DOHH2 (cell line): ENCODE data around the gene KRTAP4-7.

Experiments
- EZH2phosphoT487 ChIP-seq: fragments of 200-600 bp; sonication (generic); IDR thresholded peaks from 2 replicates; pipeline ENCODE4 v1.6.1; 2017; ENCODE audit warnings: borderline replicate concordance, mild to moderate bottlenecking, antibody characterized with exemption, low read length, moderate library complexity, mixed read lengths
- TF ChIP-seq, protein P1 (sequence below): fragments of 200-600 bp; sonication (generic); IDR thresholded peaks from one replicate; pipeline ENCODE4 v1.5.1; 2014; ENCODE audit warnings: antibody characterized with exemption, mild to moderate bottlenecking, low read depth, low read length; ENCODE audit not compliant: poor library complexity, severe bottlenecking

DNA sequence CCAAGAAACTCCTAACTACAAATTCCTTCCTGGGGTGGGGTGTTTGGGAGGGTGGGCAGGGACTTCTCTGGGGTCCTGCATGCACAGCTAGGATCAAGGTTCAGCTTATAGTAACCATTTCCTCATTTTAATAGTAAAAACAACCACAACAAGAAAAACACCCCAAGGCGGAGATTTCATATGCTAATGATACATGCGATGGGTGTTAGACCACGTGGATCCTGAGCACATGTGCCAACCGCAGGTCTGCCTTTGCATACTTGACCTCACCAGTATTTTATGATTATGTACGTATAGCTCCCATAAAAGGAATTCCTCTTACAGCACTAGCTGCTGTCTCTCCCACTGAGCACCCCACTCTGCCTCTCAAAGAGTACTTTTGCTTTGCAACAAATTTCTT lies 32.3 kb downstream of the KRTAP4-7 start:
- TF ChIP-seq, protein P1, sequence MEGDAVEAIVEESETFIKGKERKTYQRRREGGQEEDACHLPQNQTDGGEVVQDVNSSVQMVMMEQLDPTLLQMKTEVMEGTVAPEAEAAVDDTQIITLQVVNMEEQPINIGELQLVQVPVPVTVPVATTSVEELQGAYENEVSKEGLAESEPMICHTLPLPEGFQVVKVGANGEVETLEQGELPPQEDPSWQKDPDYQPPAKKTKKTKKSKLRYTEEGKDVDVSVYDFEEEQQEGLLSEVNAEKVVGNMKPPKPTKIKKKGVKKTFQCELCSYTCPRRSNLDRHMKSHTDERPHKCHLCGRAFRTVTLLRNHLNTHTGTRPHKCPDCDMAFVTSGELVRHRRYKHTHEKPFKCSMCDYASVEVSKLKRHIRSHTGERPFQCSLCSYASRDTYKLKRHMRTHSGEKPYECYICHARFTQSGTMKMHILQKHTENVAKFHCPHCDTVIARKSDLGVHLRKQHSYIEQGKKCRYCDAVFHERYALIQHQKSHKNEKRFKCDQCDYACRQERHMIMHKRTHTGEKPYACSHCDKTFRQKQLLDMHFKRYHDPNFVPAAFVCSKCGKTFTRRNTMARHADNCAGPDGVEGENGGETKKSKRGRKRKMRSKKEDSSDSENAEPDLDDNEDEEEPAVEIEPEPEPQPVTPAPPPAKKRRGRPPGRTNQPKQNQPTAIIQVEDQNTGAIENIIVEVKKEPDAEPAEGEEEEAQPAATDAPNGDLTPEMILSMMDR, result no peak
- no peak for TF ChIP-seq EZH2phosphoT487
